Cardiac septum (tissue), 1 donor: ENCODE results near the gene SLC18A3. TPM values are rescaled to one million over a fixed set of nuclear protein-coding genes. Genes with fewer than 3 reads are reported as not detected.

Experiments used
- DNase-seq: peaks from one replicate; pipeline ENCODE4 v3.0.0-alpha.2; 2020; ENCODE audit warnings: low spot score
- intact Hi-C: fragments of 100-400 bp; cut with DNase I; formaldehyde crosslinking; loops from one replicate; pipeline ENCODE4 v1.14.0; 2022
- total RNA-seq: library from RNA; stranded (reverse); fragmentation: NEBNext Ultra II Directional; extraction: Animal tissue kit (Norgen Biotek cat#: 25700); gene quantifications from one replicate; pipeline ENCODE4 v1.2.1, GENCODE V29; 2021
- donor health status: DM: no; HTN: no; CAD: no.

Gene SLC18A3
- total RNA-seq, 1 donor from 2014 or later, result not detected

DNA sequence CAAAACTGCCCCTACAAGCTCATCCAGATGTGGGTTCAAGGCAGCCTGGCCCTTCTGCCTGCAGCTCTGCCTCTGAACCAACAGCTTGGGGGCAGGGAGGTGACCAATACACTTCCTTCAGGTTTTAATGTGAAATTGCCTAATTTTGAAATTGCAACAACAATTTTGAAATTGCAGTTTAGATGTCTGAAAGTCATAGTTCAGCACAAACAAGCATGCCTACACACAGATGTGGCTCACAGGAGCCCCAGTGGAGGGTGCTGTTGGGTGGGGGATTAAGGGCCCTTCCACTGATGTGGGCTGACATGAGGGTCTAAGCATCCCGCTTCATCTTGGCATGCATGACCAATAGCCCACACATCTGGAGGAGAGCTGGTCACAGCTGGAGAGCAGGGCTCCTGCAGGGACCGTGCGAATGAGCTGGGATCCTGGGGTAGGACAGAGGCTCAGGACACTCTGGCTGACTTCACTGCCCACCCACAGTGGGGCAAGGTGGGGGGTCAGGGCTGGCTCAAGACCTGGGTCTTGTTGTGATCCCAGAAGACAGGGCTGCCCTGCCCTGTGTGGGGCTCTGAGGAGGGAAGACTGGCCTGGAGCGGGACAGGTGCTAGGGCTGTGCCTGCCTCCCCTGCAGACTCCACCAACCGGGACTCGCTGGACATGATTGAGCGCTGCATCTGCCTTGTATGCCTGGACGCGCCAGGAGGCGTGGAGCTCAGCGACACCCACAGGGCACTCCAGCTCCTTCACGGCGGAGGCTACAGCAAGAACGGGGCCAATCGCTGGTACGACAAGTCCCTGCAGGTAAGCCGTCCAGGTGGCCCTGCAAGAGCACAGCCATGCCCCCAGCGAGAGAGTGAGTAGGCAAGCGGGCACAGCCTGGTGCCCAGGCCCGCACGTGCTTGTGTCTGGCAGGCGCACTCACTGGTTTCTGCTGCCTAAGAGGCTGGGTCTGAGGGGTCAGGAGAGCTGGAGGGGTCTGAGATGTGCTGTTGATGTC is 36.1 kb downstream of the SLC18A3 start:
- DNase-seq, result peak; percentile 73
- intact Hi-C loops, result no loop called here

DNA sequence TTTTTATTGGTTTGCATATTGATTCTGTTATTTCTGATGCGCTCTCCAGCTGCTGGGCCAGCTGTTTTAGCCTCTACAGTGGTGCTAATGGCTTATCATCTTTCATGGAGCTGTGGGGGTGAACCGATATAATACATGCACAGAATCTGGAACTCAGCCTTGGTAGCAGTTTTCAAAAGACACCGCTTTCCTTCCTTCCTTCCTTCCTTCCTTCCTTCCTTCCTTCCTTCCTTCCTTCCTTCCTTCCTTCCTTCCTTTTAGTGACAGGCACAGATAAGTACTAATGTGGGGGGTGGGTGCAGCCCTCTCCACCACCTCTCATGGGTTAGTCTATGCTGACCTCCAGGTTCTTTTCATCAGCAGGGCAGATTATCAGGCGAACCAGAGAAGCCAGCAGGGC is 37.4 kb downstream of the SLC18A3 start:
- DNase-seq, result no peak
- intact Hi-C loops, result no loop called here

DNA sequence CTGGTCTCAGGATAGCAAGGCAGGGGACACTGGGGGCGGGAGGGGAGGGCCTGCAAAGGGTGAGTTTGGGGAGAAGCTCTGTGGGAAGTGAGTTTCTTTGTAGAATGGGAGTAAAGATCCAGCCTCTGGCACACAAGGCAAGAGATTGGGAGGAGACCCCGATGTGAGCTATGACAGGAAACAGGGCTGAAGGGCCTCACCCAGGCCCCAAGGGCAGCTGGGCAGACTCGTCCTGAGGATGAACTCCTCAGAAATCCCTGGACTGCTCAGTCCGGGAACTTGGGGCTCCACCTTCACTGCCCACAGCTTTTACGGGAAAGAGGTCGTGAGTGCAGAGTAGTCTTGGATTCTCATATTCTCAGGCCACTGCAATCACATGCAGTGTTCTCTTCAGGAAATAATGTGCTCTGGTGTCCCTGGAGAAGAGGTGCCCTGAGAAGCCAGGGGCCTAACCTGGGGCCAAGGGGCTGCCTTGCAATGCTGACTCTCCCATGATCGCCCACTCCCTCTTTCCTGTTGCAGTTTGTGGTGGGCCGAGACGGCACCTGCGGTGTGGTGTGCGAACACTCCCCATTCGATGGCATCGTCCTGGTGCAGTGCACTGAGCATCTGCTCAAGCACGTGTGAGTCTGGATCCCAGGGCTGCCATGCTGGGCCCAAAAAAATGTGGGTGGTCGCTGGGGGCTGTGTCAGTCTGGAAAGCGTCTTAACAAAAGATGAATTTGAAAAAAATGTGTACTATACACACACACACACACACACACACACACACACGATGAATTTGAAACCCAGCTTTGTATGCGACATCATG is 38.1 kb downstream of the SLC18A3 start:
- DNase-seq, result peak; percentile 36
- intact Hi-C loops, result no loop called here

DNA sequence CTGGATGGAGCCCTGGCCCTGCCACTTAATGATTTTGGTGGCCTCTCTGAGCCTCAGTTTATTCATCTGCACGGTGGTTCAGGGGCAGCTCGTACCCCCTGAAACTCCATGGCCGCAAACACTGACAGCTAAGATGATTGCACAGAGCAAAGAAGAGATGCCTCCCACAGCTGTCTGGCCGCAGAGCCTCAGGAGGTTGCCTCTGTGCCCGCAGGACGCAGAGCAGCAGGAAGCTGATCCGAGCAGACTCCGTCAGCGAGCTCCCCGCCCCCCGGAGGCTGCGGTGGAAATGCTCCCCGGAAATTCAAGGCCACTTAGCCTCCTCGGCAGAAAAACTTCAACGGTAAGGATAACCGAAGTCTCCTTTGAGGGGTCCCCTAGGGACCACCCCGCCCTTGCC is 39.2 kb downstream of the SLC18A3 start:
- DNase-seq, result peak; percentile 49
- intact Hi-C loops, result no loop called here

DNA sequence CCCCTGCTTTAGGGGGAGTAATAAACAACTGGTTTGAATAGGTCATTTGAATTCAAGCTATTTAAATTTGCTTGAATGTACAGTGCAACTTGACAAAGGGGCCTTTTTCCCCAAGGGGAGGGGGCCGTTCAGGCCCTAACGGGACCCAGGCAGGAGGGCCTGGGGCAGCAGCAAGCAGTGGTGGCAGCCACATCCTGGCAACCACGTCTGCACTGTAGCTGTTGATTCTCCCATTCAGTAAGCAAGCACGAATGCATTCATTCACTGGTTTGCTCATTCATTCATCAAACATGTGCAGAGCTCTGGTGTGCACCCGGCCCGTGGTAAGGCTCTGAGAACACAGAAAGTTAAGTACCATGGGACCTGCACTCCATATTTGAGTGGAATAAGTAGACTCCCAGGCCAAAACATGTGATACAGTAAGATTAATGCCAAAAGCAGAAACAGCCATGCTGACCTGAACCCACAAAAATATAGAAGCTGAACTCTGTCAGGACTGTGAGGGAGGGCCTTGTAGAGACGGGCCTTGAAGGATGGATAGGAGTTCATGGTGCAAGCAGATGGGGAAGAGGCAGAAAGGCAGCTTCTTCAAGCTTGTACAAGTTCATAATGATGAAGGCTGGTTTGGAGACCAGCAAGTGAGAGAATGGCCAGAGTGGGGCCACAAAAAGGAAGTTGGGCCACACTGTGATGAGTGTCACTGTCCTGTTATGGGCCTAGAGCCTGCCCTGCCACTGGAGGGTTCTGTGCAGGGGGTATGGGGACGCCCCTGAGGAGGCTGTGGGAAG is 40.0 kb downstream of the SLC18A3 start:
- peak; percentile 24 for DNase-seq
- intact Hi-C loops, result no loop called here

DNA sequence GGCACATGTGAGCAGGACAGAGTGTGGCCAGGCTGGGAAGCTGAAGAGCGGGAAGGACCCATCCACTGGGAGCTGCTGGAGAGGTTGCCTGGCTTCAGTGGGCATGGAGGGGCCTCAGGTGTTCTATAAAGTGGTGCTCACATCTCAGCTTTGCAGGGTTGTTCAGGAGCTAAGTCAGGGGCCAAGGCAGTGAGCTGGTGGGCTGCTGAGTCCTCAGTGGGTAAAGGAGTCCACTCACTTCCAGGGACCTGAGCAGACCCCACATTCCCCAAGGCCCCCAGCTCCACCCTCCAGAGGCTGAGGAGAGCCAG is 40.6 kb downstream of the SLC18A3 start:
- peak; percentile 43 for DNase-seq
- intact Hi-C loops, result no loop called here

DNA sequence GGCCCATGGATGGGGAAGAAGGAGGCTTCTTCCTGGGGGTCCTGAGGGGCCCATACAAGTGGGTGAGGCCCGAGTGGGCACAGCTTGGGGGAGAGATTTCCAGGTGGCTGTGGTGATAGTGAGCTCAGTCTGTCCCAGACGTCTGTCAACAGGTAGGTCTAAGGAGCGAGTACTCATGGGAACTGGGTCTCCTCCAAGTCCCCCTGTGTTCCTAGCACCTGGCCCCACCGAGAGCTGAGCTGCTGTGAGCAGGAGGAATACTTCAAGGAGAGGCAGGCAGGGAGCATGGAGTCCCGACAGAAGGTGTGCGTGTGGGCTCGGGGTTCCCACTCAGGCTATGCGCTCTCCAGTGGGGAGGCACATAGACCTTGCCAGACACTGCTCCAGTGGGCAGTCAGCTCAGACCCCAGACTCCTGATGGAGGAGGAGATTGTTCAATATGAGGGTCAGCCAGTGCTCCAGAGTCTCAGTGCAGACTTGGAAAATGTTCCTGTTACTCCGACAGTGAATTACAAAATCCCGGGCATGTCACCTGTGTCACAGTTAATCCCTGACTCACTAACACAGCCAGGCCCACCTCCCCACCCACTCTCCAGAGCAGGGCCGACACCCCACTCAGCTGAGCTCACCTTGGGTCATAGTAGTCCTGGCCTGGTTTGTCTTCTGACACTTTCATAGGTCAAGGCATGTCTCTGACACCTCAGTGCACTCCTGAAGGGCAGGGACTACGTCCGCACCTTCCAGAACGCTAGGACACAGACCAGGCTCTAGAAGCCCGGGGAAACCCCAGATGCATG is 41.1 kb downstream of the SLC18A3 start:
- DNase-seq, result peak; percentile 47
- intact Hi-C loops, result no loop called here

DNA sequence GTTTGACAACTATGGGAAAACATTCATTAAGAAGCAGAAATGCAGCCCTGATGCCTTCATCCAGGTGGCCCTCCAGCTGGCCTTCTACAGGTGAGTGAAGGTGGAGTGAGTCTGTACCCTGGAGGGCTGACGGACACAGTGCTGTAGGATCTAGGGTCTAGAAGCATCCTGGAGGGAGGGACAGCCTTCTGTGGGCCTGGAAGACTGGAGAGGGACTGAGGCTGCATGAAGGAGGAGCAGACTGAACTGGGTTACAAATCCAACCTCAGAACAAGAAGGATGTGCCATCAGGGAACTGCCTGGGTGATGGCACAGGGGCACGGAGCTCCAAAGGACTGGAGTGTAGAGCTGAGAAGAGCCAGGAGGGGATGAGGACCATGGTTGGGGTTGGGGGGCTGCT is 41.8 kb downstream of the SLC18A3 start:
- intact Hi-C loops, result no loop called here
- no peak for DNase-seq

DNA sequence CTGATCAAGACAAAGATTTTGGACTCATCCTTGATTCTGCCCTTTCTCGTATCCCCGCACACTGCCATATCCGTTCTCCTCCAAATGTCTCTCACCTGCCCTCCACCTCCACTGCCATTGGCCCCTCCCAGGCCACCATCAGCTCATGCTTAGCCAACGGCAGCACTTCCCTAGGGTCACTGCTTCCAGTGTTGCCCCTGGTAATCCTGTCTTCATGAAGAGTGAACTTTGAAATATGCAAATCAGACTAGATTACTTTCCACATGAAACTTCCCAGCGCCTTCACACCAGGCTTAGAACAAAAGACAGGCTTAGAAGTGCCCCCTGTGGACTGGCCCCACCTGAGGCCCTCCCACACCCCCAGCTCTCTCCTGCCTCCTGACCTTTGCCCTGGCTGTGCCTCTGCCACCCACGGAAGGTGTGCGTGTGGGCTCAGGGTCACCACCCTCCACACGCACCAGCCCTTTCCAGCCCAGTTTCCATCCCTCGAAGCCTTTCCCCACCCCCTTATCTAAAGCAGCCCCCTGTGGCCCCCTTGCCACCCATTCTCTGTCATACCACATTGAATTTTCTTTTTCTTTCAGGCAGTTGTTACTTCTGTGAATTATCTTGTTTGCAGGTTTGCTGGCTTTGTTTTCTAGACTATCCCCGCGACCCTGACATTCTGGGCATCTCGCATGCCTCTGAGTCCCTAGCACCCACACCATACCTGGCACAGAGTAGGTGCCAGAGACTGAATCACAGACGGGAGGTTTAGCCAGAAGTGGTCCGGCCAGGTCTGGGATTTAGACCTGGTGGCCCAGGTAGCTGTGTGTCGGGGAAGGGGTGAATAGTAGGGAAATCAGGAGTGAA is 42.5 kb downstream of the SLC18A3 start:
- intact Hi-C loops, result no loop called here

DNA sequence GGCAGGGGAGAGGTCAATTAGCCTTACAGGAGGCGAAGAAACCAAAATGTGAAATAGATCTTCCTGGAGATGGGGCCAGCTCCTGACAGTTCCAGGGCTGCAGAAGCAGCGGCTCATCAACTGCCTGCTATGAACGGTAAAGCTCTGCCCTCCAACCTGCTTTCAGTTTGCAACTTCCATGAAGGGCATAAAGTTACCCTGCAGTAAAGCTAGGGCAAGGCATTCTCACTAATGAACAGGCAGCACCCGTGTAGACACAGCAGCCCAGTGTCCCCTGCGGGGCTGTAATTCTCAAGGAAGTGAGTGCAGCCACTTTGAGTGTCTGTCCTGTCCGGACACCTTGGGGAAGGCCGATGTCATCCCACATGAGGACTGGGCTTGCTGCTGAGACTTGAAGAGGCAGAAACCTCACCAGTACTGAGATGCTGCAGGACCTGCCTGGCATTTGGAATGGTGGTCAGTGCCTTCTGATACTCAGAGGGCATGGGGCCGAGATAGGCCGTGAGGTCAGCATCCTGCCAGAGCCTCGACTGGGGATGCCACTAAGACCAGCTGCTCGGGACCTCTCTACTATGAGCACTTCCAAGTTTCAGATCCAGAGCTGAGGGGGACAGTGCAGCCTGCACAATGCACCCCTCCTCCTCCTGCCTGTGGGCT is 43.3 kb downstream of the SLC18A3 start:
- DNase-seq, result no peak
- intact Hi-C loops, result no loop called here

More for the DNA sequence above, 42.5 kb downstream of the SLC18A3 start:
- no peak for DNase-seq

DNA sequence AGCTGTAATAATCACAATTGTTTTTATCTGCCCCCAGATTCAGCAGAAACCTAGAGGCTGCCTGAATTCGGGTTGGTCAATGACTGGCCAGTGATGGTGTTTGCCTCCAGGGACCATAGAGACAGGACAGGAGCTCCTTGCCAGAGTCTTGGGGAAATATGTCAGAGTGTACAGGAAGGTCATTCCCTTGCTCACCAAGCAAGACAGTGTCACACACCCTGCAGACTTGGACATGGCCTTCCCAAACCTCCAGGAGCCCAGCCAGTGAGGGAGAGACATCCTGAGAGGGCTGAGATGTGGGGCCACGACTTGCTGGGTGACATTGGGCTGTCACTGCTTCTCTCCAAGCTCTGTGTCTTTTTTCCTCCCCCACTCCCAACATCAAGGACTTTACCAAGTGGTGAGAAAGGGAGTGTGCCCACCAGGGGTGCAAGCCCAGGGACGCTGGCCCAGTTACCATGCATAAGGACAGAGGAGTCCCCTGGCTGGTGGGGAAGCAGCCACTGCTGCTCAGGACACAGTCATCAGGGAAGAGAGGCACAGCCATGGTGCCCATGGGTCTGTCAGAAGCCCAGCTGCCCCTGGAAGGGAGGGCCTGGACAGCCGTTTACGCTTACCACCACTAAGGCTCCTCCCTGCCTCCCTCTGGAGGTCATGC is 44.1 kb downstream of the SLC18A3 start:
- intact Hi-C loops, result no loop called here
- DNase-seq, result no peak

DNA sequence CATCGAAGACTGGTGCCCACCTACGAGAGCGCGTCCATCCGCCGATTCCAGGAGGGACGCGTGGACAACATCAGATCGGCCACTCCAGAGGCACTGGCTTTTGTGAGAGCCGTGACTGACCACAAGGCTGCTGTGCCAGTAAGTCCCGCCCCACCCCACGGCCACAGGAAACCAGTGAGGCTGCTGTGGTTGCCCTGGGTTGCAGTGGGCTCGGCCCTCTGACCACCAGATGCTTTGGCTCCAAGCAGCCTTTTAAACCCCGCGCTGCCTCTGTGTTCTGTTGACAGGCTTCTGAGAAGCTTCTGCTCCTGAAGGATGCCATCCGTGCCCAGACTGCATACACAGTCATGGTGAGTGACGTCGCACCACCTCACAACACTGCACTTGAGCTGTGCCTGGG is 45.0 kb downstream of the SLC18A3 start:
- intact Hi-C loops, result no loop called here
- no peak for DNase-seq

DNA sequence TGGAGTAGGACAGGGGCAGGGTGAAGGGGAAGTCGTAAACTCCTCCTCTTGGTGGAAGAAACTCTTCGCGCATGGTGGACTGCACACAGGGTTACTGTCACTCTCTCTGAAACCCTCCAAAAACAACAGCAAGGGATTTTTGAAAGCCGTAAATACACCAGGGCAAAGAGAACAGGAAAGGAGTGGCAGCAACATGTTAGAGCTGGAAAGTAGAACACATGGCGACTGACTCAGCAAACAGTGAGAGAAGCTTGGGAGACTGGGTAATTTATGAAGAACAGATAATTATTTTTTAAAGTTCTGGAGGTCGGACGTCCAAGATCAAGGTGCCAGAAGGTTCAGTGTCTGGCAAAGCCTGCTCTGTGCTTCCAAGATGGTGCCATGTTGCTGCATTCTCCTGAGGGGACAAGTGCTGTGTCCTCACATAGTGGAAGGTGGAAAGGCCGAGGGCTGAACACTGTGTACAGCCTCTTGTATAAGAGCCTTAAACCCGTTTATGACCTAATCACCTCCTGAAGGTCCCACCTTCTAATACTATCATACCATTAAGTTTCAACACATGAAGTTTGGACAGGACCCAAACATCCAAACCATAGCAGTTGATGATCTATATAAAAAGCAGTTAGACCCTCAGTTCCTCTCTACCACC is 46.9 kb downstream of the SLC18A3 start:
- intact Hi-C loops, result no loop called here
- no peak for DNase-seq

DNA sequence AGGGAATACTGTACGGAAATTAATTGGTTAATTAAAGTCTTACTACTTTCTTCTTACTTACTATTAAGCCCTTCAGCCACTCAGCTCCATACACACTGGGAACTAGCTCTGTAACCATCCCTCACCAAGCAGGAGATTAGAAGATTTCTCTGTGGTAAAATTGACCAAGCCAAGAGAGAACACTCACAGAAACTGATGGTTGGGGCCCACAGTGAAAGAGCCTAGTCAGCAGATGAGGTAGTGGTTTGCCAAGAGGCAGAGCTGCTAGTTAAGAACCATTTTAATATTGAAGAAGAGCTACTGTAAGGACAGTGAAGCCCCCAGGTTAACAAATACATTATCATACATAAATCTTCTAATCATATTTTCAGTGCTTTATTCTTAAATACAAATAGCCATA is 47.5 kb downstream of the SLC18A3 start:
- DNase-seq, result no peak
- intact Hi-C loops, result no loop called here

DNA sequence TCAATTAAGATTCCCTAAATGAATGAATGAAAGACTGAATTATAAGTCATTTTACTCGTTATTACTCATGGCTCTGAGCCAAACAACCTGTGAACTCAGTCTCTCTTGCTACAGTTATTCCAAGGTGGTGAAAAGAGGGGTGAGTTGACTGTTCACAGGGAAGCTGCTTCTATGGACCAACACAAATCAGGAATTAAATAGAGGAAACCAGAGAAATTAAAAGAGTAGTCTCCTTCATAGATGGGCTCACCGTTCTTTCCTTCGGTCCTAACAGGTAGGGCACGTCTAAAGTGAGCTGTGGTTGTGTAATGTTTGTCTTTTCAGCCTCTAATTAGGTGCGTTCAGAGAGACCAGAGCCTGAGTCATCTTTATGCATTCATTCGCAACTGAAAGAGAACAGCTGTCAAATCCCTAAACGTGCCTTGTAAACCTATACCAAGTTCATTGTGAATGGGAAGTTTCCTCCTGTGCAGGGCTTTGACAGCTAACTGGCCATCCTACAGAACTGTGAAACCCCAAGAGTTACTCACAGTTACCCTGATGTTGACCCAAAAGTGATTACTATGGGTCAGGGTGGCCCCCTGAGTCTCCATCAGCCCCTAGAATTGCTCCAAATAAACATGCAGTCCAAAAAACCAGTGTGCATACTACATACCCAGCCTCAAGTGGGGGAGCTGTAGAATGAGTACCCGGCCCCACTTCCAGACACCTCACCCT is 51.2 kb downstream of the SLC18A3 start:
- intact Hi-C loops, result no loop called here
- no peak for DNase-seq
